Heart right ventricle (tissue), 16 donors: ENCODE results near the gene MAP3K19. TPM values are rescaled to one million over a fixed set of nuclear protein-coding genes. Genes with fewer than 3 reads are reported as not detected.

Experiments
- ATAC-seq, 8 donors: fragments of 200-7000 bp; cut with Tn5 transposase; one replicate each; pipeline ENCODE4 v1.9.1; 2020; ENCODE audit warnings: mild to moderate bottlenecking in 8 of 8, moderate library complexity in 8 of 8, moderate number of reproducible peaks in 1 of 8
- DNase-seq, 2 donors: peaks; one replicate each; pipeline ENCODE4 v3.0.0-alpha.2; 2020
- H3K27ac ChIP-seq, 10 donors: fragments of 200-600 bp; sonication (generic) in 2 of 10; one replicate each; pipeline versions ENCODE4 v1.5.0 to v1.8.0; 2020 to 2022; ENCODE audit warnings: mild to moderate bottlenecking in 3 of 10
- H3K27me3 ChIP-seq, 7 donors: fragments of 200-600 bp; one replicate each; pipeline ENCODE4 v1.8.0; 2021 to 2022; ENCODE audit warnings: mild to moderate bottlenecking in 2 of 7
- H3K36me3 ChIP-seq, 9 donors: fragments of 200-600 bp; sonication (generic) in 1 of 9; one replicate each; pipeline versions ENCODE4 v1.5.0 to v1.8.0; 2020 to 2022; ENCODE audit warnings: mild to moderate bottlenecking in 2 of 9
- H3K4me1 ChIP-seq, 9 donors: fragments of 200-600 bp; sonication (generic) in 1 of 9; one replicate each; pipeline versions ENCODE4 v1.5.0 to v1.8.0; 2020 to 2022; ENCODE audit warnings: mild to moderate bottlenecking in 4 of 9
- H3K4me3 ChIP-seq, 10 donors: fragments of 200-600 bp; sonication (generic) in 2 of 10; one replicate each; pipeline versions ENCODE4 v1.5.0 to v1.8.0; 2020 to 2022; ENCODE audit warnings: mild to moderate bottlenecking in 7 of 10, moderate library complexity in 2 of 10
- H3K9me3 ChIP-seq, 11 donors: fragments of 200-600 bp in 10 of 11; sonication (generic) in 2 of 11; one replicate each; pipeline versions ENCODE4 v1.5.0 to v1.8.0; 2013 to 2022; ENCODE audit warnings: mild to moderate bottlenecking in 2 of 11, control low read depth in 1 of 11, moderate library complexity in 1 of 11
- CTCF ChIP-seq, 9 donors: fragments of 200-600 bp; sonication (generic) in 2 of 9; IDR thresholded peaks; one replicate each; pipeline versions ENCODE4 v1.5.0 to v1.8.0; 2021 to 2022; ENCODE audit warnings: antibody characterized with exemption in 9 of 9, mild to moderate bottlenecking in 5 of 9, moderate library complexity in 1 of 9
- WGBS, 2 donors: extraction: QIAGEN DNeasy Blood & Tissue Kit; methylation state at CpG; one replicate each; pipeline ENCODE4 v1.1.7; 2013; ENCODE audit warnings: inconsistent platforms in 1 of 2; 5-methylcytosine and 5-hydroxymethylcytosine counted together
- intact Hi-C, 10 donors: fragments of 100-400 bp; cut with DNase I; formaldehyde crosslinking; loops; one replicate each; pipeline versions ENCODE4 v1.11.1 to v1.14.2; 2022
- polyA plus RNA-seq, 2 donors: library from polyadenylated mRNA; stranded (reverse); fragments of 200-250 nt; gene quantifications; one replicate each; pipeline ENCODE4 v1.2.3, GENCODE V29; 2013
- total RNA-seq, 10 donors: library from RNA; stranded (reverse); fragmentation: NEBNext Ultra II Directional in 3 of 10; extraction: Animal tissue kit (Norgen Biotek cat#: 25700) in 3 of 10; gene quantifications; one replicate each; pipeline versions ENCODE4 v1.2.1 to v1.2.4, GENCODE V29; 2021 to 2023
- donor health status: Arrhythmogenic right ventricular cardiomyopathy.
- donor health status: ischemic (EF 13 %, LVEDD 7.1; RV severe dilation, severe dysfunction).
- donor health status: healthy with polysubstance abuse.
- donor health status: DM: no; HTN: yes; CAD: no.
- donor health status: DM: no; HTN: no; CAD: no.
- donor health status: ischemic (EF 25% LVEDD 6.9; RV normal size, moderate dysfunction).
- donor health status: ischemic (EF 25% LVEDD 5.7; RV mildly dilated, moderate dysfunction).
- donor health status: healthy.
- donor health status: DM: yes; HTN: yes; CAD: no.
- donor health status: Ischemic cardiomyopathy.
- donor health status: ischemic (EF 35%, LVEDD 5.7; RV mildly dilated, moderate dysfunction).
- donor health status: nonischemic (EF 11% LVEDD 7.7; RV severe dilation, severe dysfunction).
- donor health status: DM: yes; HTN: yes; CAD: no.
- donor health status: PGD.
- donor health status: ischemic (EF 29% LVEDD 5.4; RV normal size, mild dysfunction).
- donor health status: nonischemic (EF 23%, LVEDD 6.1; RV moderate dilation, normal function).

Gene MAP3K19
- total and polyA plus RNA-seq, 12 donors, result not detected

DNA sequence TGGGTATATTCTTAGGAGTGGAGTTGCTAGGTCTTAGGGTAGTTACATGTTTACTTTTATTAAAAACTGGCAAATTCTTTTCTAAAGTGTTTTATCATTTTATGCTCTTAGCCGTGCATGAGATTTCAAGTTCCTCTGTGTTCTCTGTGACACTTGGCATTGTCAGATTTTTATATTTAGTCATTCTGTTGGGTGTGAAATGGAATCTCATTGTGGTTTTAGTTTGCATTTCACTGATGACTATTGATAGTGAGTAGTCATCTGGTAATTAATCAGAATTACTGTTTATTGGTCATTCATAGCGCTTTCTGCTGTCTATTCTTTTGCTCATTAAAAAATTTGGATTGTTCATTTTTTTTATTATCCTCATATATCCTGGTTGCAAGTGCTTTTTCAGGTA, 39.0 kb upstream of the MAP3K19 start:
- TF ChIP-seq CTCF (IDR thresholded peaks at IDR 0.05), result no peak
- no peak overlapping the region for H3K27ac ChIP-seq
- H3K27me3 ChIP-seq, result no peaks in the 10 kb centered on the region
- intact Hi-C loops, result no loop called here
- peaks cover 0 to 17% (median 5%) of the 10 kb centered on the region in 11 donors for H3K9me3 ChIP-seq
- peaks cover 0 to 24% (median 0%) of the 10 kb centered on the region in 9 donors for H3K36me3 ChIP-seq
- H3K4me1 ChIP-seq, result peaks cover 0 to 14% (median 11%) of the 10 kb centered on the region in 9 donors
- WGBS, 2 donors, result 79 to 81% methylated on average over 2 of the region's 2 CpGs
- no peak overlapping the region for H3K4me3 ChIP-seq
- ATAC-seq (no peak), DNase-seq (no peak)

DNA sequence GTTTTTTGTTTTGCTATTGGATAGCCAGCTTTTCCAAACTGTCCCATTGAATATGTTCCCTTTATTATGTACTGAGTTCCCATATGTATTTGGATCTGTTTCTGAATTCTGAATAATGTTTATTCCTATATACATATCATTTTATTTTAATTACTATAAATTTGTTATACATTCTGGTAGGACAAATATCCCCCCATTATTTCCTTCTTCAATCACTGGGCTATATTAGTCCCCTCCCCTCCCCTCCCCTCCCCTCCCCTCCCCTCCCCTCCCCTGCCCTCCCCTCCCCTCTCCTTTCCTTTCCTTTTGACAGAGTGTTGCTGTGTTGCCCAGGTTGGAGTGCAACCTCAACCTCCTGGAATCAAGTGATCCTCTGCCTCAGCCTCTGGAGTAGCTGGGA, 31.2 kb upstream of the MAP3K19 start:
- Histone ChIP-seq H3K4me3 (no peak overlapping the region), H3K27ac (no peak overlapping the region), H3K36me3 (peaks cover 0 to 35% (median 6%) of the 10 kb centered on the region in 9 donors), H3K9me3 (peaks cover 0 to 4% (median 0%) of the 10 kb centered on the region in 11 donors), H3K4me1 (peaks cover 0 to 7% (median 0%) of the 10 kb centered on the region in 9 donors), H3K27me3 (no peaks in the 10 kb centered on the region)
- DNase-seq (no peak), ATAC-seq (no peak)
- no peak for TF ChIP-seq CTCF (IDR thresholded peaks at IDR 0.05)
- intact Hi-C loops, result no loop called here

DNA sequence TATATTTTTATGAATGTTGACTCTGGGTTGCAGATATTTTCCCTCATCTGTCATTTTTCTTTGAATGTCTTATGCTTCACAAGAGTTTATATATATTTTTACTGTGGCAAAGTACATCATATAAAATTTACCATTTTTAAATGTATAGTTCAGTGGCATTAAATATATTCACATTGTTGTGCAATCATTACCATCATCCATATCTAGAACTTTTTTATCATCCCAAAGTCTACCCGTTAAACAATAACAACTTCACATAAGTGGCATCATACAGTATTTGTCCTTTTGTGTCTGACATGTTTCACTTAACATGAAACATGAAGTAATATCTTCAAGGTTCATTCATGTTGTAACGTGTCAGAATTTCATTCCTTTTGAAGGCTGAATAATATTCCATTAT, 29.3 kb upstream of the MAP3K19 start:
- Histone ChIP-seq H3K36me3 (peaks cover 0 to 27% (median 6%) of the 10 kb centered on the region in 9 donors), H3K27me3 (no peaks in the 10 kb centered on the region), H3K9me3 (peaks cover 0 to 18% (median 11%) of the 10 kb centered on the region in 11 donors), H3K4me3 (no peak overlapping the region), H3K4me1 (peaks cover 0 to 7% (median 0%) of the 10 kb centered on the region in 9 donors), H3K27ac (no peak overlapping the region)
- WGBS, 2 donors, result 97 to 99% methylated on average over 2 of the region's 2 CpGs
- DNase-seq (no peak), ATAC-seq (no peak)
- no peak for TF ChIP-seq CTCF (IDR thresholded peaks at IDR 0.05)
- intact Hi-C loops, result no loop called here

- no peak overlapping the region for H3K27ac ChIP-seq
- no peak for TF ChIP-seq CTCF (IDR thresholded peaks at IDR 0.05)
- intact Hi-C loops, result no loop called here
- peaks cover 0 to 29% (median 11%) of the 10 kb centered on the region in 11 donors for H3K9me3 ChIP-seq
- DNase-seq, result no peak
- H3K4me3 ChIP-seq, result no peak overlapping the region
- H3K27me3 ChIP-seq, result no peaks in the 10 kb centered on the region
- peaks cover 0 to 7% (median 0%) of the 10 kb centered on the region in 9 donors for H3K4me1 ChIP-seq
- peaks cover 0 to 30% (median 6%) of the 10 kb centered on the region in 9 donors for H3K36me3 ChIP-seq
- WGBS, 2 donors, result 86 to 96% methylated on average over 3 of the region's 3 CpGs
- peak in 3 of 8 donors; percentile 20 to 41 (median 31) for ATAC-seq
These were observed 27.0 kb upstream of the MAP3K19 start for GRCh38 chr2:135074216-135074615.
